GM12873 (cell line): ENCODE measurements around the gene SRSF3.

Experiments
- CTCF ChIP-seq: IDR thresholded peaks from 2 replicates; pipeline ENCODE4 v1.5.1; 2012; ENCODE audit warnings: low read depth, mild to moderate bottlenecking, moderate library complexity, low read length, control low read depth; ENCODE audit not compliant: insufficient read depth; ENCODE audit errors: missing control alignments

Gene SRSF3

GRCh38 chr6:36609582-36609981, 15.4 kb downstream of the SRSF3 start:
- no peak for TF ChIP-seq CTCF

- no peak for TF ChIP-seq CTCF
Measured at GRCh38 chr6:36610041-36610955, 16.1 kb downstream of the SRSF3 start.

GRCh38 chr6:36610956-36611336, 16.8 kb downstream of the SRSF3 start:
- no peak for TF ChIP-seq CTCF

GRCh38 chr6:36612101-36612625, 18.0 kb downstream of the SRSF3 start:
- TF ChIP-seq CTCF, result no peak

- TF ChIP-seq CTCF, result no peak
Measured at GRCh38 chr6:36613200-36613995, 19.2 kb downstream of the SRSF3 start.

GRCh38 chr6:36615018-36615761, 21.0 kb downstream of the SRSF3 start:
- TF ChIP-seq CTCF, result peak; percentile 82

GRCh38 chr6:36616893-36617521, 22.8 kb downstream of the SRSF3 start:
- TF ChIP-seq CTCF, result no peak
